Glutamatergic neuron (in vitro differentiated cells): Measurements from ENCODE around the gene NTM. TPM values are rescaled to one million over a fixed set of nuclear protein-coding genes. Genes with fewer than 3 reads are reported as not detected.

Experiments used
- DNase-seq: peaks from one replicate; pipeline ENCODE4 v3.0.0; 2022
- H3K27ac Mint-ChIP-seq: one replicate; pipeline ENCODE4 v1.8.0; 2020; ENCODE audit warnings: mild to moderate bottlenecking, mixed read lengths, inconsistent platforms; ENCODE audit not compliant: unreplicated experiment
- H3K27me3 Mint-ChIP-seq: one replicate; pipeline ENCODE4 v1.8.0; 2020; ENCODE audit warnings: mild to moderate bottlenecking, moderate library complexity, mixed read lengths, inconsistent platforms; ENCODE audit not compliant: unreplicated experiment
- H3K36me3 Mint-ChIP-seq: one replicate; pipeline ENCODE4 v1.8.0; 2020; ENCODE audit warnings: mild to moderate bottlenecking, mixed read lengths, inconsistent platforms; ENCODE audit not compliant: unreplicated experiment
- H3K4me1 Mint-ChIP-seq: one replicate; pipeline ENCODE4 v1.8.0; 2020; ENCODE audit warnings: mild to moderate bottlenecking, low read depth, mixed read lengths, inconsistent platforms; ENCODE audit not compliant: unreplicated experiment
- H3K4me3 Mint-ChIP-seq: one replicate; pipeline ENCODE4 v1.8.0; 2020; ENCODE audit warnings: mild to moderate bottlenecking, mixed read lengths, inconsistent platforms; ENCODE audit not compliant: unreplicated experiment
- H3K9me3 Mint-ChIP-seq: one replicate; pipeline ENCODE4 v1.8.0; 2020; ENCODE audit warnings: mild to moderate bottlenecking, moderate library complexity, mixed read lengths, inconsistent platforms; ENCODE audit not compliant: unreplicated experiment
- total RNA-seq: library from RNA; stranded (reverse); fragmentation: NEBNext Ultra II Directional; extraction: Animal tissue kit (Norgen Biotek cat#: 25700); gene quantifications from one replicate; pipeline ENCODE4 v1.2.1, GENCODE V29; 2021; ENCODE audit not compliant: unreplicated experiment
- TF ChIP-seq, protein P1 (sequence below): fragments of 200-600 bp; sonication (generic); IDR thresholded peaks from one replicate; pipeline ENCODE4 v1.5.0; 2021; ENCODE audit not compliant: partially characterized antibody, unreplicated experiment

Gene NTM
- total RNA-seq, 1 donor from 2014 or later = 1.2 TPM

DNA sequence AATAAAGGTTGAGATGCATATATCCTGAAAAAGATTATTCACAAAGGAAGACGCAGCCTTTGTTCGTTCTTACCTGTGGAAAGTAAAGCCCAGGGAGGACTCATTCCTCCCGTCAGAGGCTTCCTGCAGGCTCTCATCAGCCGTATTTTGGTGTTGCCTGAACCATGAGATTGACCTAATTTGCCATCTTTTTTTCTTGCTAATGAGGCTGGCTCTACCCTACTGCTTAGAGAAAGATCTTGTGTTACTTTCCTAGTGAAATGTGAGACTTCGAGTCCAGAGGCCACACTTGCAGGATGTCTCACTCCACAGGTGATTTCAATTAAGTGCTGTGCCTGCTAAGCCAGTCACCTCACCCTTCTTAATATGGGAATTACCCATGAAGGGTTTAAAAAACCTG lies 269.9 kb downstream of the NTM start:
- TF ChIP-seq, protein P1, sequence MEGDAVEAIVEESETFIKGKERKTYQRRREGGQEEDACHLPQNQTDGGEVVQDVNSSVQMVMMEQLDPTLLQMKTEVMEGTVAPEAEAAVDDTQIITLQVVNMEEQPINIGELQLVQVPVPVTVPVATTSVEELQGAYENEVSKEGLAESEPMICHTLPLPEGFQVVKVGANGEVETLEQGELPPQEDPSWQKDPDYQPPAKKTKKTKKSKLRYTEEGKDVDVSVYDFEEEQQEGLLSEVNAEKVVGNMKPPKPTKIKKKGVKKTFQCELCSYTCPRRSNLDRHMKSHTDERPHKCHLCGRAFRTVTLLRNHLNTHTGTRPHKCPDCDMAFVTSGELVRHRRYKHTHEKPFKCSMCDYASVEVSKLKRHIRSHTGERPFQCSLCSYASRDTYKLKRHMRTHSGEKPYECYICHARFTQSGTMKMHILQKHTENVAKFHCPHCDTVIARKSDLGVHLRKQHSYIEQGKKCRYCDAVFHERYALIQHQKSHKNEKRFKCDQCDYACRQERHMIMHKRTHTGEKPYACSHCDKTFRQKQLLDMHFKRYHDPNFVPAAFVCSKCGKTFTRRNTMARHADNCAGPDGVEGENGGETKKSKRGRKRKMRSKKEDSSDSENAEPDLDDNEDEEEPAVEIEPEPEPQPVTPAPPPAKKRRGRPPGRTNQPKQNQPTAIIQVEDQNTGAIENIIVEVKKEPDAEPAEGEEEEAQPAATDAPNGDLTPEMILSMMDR = no peak
- Mint-ChIP-seq H3K9me3 (peaks cover 2% of the 10 kb centered on the region), H3K4me1 (peaks cover 9% of the 10 kb centered on the region), H3K36me3 (no peaks in the 10 kb centered on the region), H3K27me3 (no peaks in the 10 kb centered on the region), H3K27ac (no peak overlapping the region), H3K4me3 (no peak overlapping the region)
- DNase-seq = no peak

DNA sequence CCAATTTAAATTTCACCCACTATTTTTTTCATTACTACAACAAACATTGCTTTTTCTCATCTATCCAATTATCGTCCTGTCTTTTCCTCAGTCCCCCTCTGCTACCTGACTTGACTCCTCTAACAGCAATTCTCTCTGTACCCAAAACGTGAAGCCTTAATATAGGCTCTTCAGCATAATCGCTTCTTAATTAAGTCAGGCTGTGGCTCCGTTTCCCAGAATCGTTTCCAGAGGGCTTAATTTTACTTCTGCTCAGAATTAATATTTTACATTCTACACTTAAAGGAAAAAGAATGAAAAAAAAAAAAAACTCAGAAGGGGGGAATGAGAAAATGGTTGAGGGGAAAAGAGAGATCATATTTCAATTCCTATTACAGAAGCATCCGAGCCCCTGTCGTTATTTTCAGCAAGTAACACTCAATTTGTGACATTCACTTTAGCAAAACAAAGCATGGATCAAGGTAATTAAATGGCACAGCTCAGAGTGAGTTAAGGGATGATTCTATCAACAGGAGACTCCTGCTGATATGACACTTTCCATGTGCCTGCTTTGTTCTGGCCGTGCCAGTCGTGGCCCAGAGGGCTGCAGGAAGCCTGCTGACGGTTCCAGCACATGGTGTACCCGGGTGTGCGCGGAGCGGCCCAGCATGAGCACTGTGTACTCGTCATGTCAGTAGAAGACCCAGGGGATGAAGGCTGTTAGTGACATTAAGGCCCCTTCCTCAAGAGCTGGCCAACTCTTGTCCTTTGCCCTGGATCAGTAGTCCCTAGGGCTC lies 272.5 kb downstream of the NTM start:
- peaks cover 2% of the 10 kb centered on the region for H3K9me3 Mint-ChIP-seq
- H3K4me3 Mint-ChIP-seq = no peak overlapping the region
- no peak for DNase-seq
- TF ChIP-seq, protein P1 = no peak
- H3K27ac Mint-ChIP-seq = no peak overlapping the region
- no peaks in the 10 kb centered on the region for H3K36me3 Mint-ChIP-seq
- H3K4me1 Mint-ChIP-seq = peaks cover 9% of the 10 kb centered on the region
- no peaks in the 10 kb centered on the region for H3K27me3 Mint-ChIP-seq

DNA sequence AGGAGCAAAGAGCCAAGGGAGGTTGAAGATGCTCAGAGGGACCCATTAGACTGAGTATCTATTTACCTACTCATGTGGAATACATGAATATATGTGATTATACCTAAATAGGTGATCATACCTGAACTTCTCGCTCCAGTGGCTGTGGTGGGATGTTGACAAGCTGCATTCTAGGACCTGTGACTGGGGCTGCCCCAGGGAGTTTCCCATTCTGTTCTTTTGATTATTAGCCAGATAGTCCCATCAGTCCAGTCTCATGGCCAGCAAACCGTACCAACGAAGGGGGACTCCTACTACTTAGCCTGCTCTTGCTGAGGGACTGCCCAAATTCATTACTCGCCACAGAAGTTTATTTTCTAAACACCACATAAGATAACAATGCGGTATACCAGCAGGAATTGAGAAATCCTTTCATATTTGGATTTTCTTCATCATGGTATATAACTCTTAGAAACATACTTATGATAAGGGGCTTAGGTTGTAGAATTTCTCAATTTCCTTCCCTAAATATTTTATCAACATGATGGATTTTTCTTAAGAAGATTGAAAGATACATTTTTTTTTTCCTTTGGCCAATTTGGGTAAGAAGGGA lies 273.9 kb downstream of the NTM start:
- no peaks in the 10 kb centered on the region for H3K27me3 Mint-ChIP-seq
- peaks cover 2% of the 10 kb centered on the region for H3K9me3 Mint-ChIP-seq
- DNase-seq = no peak
- no peaks in the 10 kb centered on the region for H3K36me3 Mint-ChIP-seq
- TF ChIP-seq, protein P1 = no peak
- H3K4me3 Mint-ChIP-seq = no peak overlapping the region
- no peak overlapping the region for H3K27ac Mint-ChIP-seq
- peaks cover 9% of the 10 kb centered on the region for H3K4me1 Mint-ChIP-seq

DNA sequence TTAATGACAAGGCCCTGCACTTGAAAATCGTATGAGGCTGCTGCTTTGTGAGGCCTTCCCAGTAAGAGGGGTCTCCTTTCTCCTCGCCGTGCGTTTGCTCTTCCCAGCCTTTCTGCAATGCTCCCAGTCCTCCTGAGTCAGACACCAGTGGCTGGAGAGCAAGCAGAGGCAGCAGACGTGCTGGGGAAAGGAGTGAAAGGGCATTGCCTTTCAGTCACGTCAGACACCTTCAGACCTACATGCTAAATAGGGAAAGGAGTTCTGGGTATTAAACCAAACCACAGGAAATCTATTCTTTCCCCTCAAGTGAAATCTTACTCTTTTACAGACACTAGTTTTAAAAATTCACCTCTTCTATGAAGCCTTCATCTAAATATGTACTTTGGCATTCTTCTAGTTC lies 274.8 kb downstream of the NTM start:
- Mint-ChIP-seq H3K4me1 (peaks cover 9% of the 10 kb centered on the region), H3K27me3 (no peaks in the 10 kb centered on the region), H3K27ac (no peak overlapping the region), H3K36me3 (no peaks in the 10 kb centered on the region), H3K9me3 (peaks cover 2% of the 10 kb centered on the region), H3K4me3 (no peak overlapping the region)
- no peak for DNase-seq
- TF ChIP-seq, protein P1 = no peak

DNA sequence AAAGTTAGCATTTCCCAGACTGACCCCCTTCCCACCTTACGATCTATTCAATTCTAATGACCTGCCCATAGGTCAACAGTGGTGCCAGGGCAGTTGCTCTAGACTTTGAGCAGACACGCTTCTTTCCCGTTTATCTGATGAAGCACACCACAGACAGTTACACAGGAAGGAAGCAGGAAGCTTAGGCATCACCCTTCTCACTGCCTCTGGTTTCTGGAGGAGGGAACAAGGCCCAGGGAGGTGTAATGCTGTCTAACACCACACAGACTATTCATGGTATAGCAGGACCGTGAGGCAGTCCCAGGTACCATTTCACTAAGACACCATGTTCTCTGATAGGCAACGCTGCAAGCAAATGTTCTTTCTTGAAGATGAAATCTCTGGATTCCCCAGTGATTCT lies 279.4 kb downstream of the NTM start:
- no peak overlapping the region for H3K27ac Mint-ChIP-seq
- peaks cover 2% of the 10 kb centered on the region for H3K4me1 Mint-ChIP-seq
- H3K9me3 Mint-ChIP-seq = peaks cover 2% of the 10 kb centered on the region
- no peaks in the 10 kb centered on the region for H3K36me3 Mint-ChIP-seq
- H3K27me3 Mint-ChIP-seq = no peaks in the 10 kb centered on the region
- no peak overlapping the region for H3K4me3 Mint-ChIP-seq
- no peak for DNase-seq
- TF ChIP-seq, protein P1 = no peak
